Cardiac muscle cell (in vitro differentiated cells and primary cell): Measurements from ENCODE around the gene ZNF610. TPM values are rescaled to one million over a fixed set of nuclear protein-coding genes. Genes with fewer than 3 reads are reported as not detected.
A peak's percentile ranks its signal among the peaks of the same experiment; 100 is the strongest.

Source experiments
- DNase-seq, 2 donors: peaks; one replicate each; pipeline versions ENCODE4 v3.0.0 to v3.0.0-alpha.2; 2010 to 2017; ENCODE audit warnings: low read depth in 1 of 2, low spot score in 1 of 2
- H3K27ac ChIP-seq: fragments of 200-600 bp; sonication (generic); 2 replicates; pipeline ENCODE4 v1.5.1; 2016
- H3K27me3 ChIP-seq: fragments of 200-600 bp; sonication (generic); 2 replicates; pipeline ENCODE4 v1.6.0; 2016; ENCODE audit warnings: control low read depth
- H3K36me3 ChIP-seq: fragments of 200-600 bp; sonication (generic); 2 replicates; pipeline ENCODE4 v1.5.1; 2016; ENCODE audit warnings: control low read depth
- H3K4me1 ChIP-seq: fragments of 200-600 bp; sonication (generic); 2 replicates; pipeline ENCODE4 v1.8.1; 2017; ENCODE audit warnings: low read depth, mild to moderate bottlenecking, mixed run types
- H3K4me3 ChIP-seq: fragments of 200-600 bp; sonication (generic); 2 replicates; pipeline ENCODE4 v1.5.1; 2016; ENCODE audit warnings: mild to moderate bottlenecking
- H3K9me3 ChIP-seq: fragments of 200-600 bp; sonication (generic); 2 replicates; pipeline ENCODE4 v1.5.1; 2017; ENCODE audit warnings: low read depth, mild to moderate bottlenecking, control low read depth
- polyA plus RNA-seq: library from polyadenylated mRNA; unstranded; fragments of >200 nt; fragmentation: Nextera tagmentation; extraction: Ambion mirVana; gene quantifications from 2 replicates; pipeline ENCODE4 v1.2.1, GENCODE V29; 2016
- total RNA-seq: library from RNA; depleted of rRNA; stranded (reverse); fragments of >200 nt; gene quantifications from 2 replicates; pipeline ENCODE4 v1.2.3, GENCODE V29; 2016
- TF ChIP-seq, protein P1 (sequence below): IDR thresholded peaks from 2 replicates; pipeline ENCODE4 v1.5.1; 2012; ENCODE audit warnings: low read depth, mild to moderate bottlenecking, low read length

The ZNF610 gene
- total and polyA plus RNA-seq, 2 experiments from 2014 or later = 14.3 to 15.7 TPM

DNA sequence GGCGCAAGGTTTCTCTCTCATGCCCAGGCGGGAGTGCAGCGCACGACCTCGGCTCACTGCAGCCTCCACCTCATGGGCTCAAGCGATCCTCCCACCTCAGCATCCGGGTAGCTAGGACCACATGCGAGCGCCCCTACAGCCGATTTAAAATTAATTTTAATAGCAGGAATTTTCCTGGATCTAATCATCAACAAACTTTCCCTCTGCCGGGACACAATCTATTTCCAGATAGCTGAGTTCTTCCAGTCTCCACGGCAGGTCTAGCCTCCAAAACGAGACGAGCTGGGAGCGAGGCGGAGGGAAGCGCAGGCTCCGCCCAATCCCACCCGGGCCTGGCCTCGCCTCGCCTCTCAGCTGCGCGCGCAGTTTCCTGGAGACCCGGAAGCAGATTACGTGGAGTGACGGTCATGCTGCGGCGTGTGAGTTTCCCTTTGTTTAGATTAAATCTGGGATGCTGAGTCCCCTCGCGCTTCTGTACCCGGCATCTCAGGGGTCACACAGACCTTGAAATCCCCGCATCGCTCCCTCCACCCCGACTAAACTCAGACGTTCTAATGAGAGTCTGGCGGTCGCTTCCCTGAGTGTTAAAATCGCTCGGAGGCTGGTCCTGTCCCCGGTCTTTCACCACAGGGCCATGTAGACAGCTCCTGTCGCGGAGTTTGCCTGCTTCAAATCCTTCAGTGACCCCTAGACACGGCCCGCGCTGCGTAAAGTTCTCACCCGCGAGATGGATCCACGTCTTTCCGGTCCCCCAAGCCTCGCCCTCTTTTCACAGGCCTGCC, 33.7 kb downstream of the ZNF610 start, which contains the start of gene ZNF880:
ZNF880 (plus strand) TSS at position 365 of the 782 bp plus-strand sequence; CDS start at position 408, 43 bp downstream.
- H3K27me3 ChIP-seq = no peaks in the 10 kb centered on the region
- H3K4me1 ChIP-seq = no peaks in the 10 kb centered on the region
- TF ChIP-seq, protein P1, sequence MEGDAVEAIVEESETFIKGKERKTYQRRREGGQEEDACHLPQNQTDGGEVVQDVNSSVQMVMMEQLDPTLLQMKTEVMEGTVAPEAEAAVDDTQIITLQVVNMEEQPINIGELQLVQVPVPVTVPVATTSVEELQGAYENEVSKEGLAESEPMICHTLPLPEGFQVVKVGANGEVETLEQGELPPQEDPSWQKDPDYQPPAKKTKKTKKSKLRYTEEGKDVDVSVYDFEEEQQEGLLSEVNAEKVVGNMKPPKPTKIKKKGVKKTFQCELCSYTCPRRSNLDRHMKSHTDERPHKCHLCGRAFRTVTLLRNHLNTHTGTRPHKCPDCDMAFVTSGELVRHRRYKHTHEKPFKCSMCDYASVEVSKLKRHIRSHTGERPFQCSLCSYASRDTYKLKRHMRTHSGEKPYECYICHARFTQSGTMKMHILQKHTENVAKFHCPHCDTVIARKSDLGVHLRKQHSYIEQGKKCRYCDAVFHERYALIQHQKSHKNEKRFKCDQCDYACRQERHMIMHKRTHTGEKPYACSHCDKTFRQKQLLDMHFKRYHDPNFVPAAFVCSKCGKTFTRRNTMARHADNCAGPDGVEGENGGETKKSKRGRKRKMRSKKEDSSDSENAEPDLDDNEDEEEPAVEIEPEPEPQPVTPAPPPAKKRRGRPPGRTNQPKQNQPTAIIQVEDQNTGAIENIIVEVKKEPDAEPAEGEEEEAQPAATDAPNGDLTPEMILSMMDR = no peak

DNA sequence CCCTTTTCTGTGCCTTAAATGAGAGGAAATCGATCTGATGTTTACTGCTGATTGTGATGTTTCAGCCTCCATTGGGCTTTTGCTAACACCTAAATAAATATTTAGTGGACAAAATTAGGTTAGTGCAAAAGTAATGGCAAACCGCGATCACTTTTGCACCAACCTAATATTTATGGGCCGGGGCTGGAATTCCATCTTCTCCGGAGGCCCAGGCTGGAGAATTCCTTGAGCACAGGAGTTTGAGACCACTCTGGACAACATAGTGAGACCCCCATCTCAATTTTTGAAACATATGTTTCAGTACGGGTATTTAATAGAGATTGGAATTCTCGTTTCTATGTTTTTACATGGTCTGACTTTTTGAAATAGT, 34.3 kb downstream of the ZNF610 start:
- H3K4me1 ChIP-seq = no peaks in the 10 kb centered on the region
- DNase-seq = no peak
- H3K36me3 ChIP-seq = peaks cover 19% of the 10 kb centered on the region
- TF ChIP-seq, protein P1 = no peak
- peaks cover 7% of the 10 kb centered on the region for H3K9me3 ChIP-seq
- peak overlapping the region; percentile 96 for H3K27ac ChIP-seq
- H3K27me3 ChIP-seq = no peaks in the 10 kb centered on the region
- peak overlapping the region; percentile 50 for H3K4me3 ChIP-seq

More for the DNA sequence above, 33.7 kb downstream of the ZNF610 start, which contains the start of gene ZNF880:
- Histone ChIP-seq H3K36me3 (peaks cover 18% of the 10 kb centered on the region), H3K4me3 (peak within 1 kb of the TSS; percentile 50), H3K9me3 (peaks cover 7% of the 10 kb centered on the region), H3K27ac (peak within 1 kb of the TSS; percentile 96)
- DNase-seq = peak; percentile 89 to 96

DNA sequence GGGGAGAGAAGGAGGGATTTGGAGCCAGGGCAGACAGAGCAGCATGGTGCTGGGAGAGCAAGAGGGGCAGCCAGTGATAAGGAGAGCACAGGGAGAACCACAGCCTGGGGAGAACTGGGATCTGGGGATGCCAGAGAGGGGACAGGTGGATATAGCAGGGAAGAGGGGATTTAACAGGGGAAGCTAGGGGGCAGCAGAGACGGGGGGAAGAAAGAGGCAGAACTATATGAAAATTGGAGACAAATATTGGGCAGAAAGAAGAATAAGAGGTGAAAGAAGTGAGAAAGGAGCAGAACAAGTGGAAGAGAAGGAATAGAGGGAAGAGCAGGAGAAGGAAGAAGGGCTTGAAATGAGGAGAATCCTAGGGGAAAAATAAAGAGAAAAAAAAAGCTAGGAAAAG, 55.1 kb downstream of the ZNF610 start:
- H3K36me3 ChIP-seq = no peaks in the 10 kb centered on the region
- H3K27ac ChIP-seq = no peak overlapping the region
- TF ChIP-seq, protein P1 = no peak
- H3K4me3 ChIP-seq = no peak overlapping the region
- DNase-seq = no peak
- H3K9me3 ChIP-seq = no peaks in the 10 kb centered on the region
- no peaks in the 10 kb centered on the region for H3K4me1 ChIP-seq
- no peaks in the 10 kb centered on the region for H3K27me3 ChIP-seq

DNA sequence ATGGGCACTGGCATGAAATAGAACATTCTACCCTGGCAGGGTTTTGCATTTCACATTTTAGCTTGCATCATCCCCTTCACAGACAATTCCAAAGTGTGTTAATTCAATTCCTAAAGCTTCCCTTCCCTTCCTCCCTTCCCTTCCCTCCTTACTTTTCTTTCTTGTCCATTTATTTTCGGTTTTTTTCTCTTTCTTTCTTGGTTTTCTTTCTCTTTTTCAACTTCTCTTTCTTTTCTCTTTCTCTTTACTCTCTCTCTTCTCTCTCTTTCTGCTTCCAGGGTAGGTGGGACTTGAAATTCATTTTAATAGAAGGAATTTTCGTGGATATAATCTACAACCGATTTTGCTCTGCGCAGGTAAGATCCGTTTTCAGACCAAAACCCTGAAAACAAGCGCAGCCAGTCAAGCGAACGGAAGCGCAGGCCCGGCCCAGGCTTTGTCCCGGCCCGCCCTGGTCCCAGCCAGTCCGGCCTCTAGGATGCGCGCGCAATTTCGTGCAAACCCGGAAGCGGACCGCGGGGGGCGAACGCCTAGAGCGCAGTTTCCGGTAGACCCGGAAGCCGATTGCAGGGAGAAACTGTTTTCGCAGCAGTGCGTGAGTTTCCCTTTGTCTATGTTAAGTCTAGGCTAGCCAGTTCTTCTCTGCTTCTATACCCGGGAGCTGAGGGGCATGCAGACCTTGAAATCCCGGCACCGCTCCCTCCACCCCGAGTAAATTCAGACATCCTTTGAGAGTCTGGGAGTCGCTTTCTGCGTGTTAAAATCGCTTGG, 61.5 kb downstream of the ZNF610 start, which contains the start of gene ZNF528:
ZNF528 (plus strand) TSS at position 540 of the 771 bp plus-strand sequence. CDS start 4,165 bp downstream, outside the sequence.
- TF ChIP-seq, protein P1 = no peak

DNA sequence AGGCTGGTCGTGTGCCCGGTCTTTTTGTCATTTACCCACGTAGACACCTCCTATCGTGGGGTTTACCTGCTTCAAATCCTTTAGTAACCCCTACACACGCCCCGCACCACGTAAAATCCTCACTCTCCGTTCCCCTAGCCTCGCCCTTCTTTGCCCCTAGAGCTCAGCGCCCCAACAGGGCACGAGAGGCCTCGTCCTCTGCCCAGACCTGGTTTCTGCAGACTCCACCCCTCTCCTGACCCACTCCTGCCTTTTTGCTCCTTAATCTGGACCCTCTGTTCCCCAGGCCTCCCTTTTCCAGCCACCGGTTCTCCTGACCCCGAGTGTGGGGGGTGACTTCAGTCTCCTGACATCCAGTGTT, 62.0 kb downstream of the ZNF610 start:
- H3K4me3 ChIP-seq = peak overlapping the region; percentile 61
- H3K36me3 ChIP-seq = peaks cover 11% of the 10 kb centered on the region
- H3K9me3 ChIP-seq = no peaks in the 10 kb centered on the region
- H3K27me3 ChIP-seq = no peaks in the 10 kb centered on the region
- no peaks in the 10 kb centered on the region for H3K4me1 ChIP-seq
- peak; percentile 3 to 29 for DNase-seq
- TF ChIP-seq, protein P1 = peak; percentile 14
- peak overlapping the region; percentile 86 for H3K27ac ChIP-seq

More for the DNA sequence above, 61.5 kb downstream of the ZNF610 start, which contains the start of gene ZNF528:
- Histone ChIP-seq H3K4me1 (no peaks in the 10 kb centered on the region), H3K9me3 (no peaks in the 10 kb centered on the region), H3K27me3 (no peaks in the 10 kb centered on the region), H3K27ac (peak within 1 kb of the TSS; percentile 86), H3K36me3 (peaks cover 6% of the 10 kb centered on the region), H3K4me3 (peak within 1 kb of the TSS; percentile 61)
- DNase-seq = peak; percentile 90 to 97
